Activated CD4-positive, alpha-beta T cell treated with anti-CD3 and anti-CD28 coated beads, Interleukin-2, Interleukin-6, amounts not matched to agents 100 ng/mL and 50 ng/mL, durations not matched to agents 16 hours and 8 hours (primary cell): Measurements from ENCODE around the gene CRELD2.

Experiments used
- DNase-seq: peaks from one replicate; pipeline ENCODE4 v3.0.0-alpha.2; 2020

The CRELD2 gene

GRCh38 chr22:49971232-49972162 lies 53.1 kb downstream of the CRELD2 start:
- peak; percentile 81 for DNase-seq

GRCh38 chr22:49972163-49973017 lies 54.0 kb downstream of the CRELD2 start:
- DNase-seq = no peak

- no peak for DNase-seq
Measured at GRCh38 chr22:49973018-49973961, 54.9 kb downstream of the CRELD2 start.

- no peak for DNase-seq
Measured at GRCh38 chr22:49975543-49976389, 57.3 kb downstream of the CRELD2 start.

- DNase-seq = peak; percentile 55
Measured at GRCh38 chr22:49976439-49977175, 58.2 kb downstream of the CRELD2 start.
